Sigmoid colon (tissue), 4 donors: Measurements from ENCODE around the gene KY.

Experiments
- CTCF ChIP-seq, 4 experiments: fragments of 450-650 bp in 3 of 4; fragments of 200-600 bp in 1 of 4; IDR thresholded peaks; one replicate each; pipeline ENCODE4 v1.5.1; 2016 to 2019; ENCODE audit warnings: antibody characterized with exemption in 4 of 4, mild to moderate bottlenecking in 3 of 4, moderate library complexity in 2 of 4
- POLR2A ChIP-seq, 2 donors: fragments of 450-650 bp; IDR thresholded peaks; one replicate each; pipeline ENCODE4 v1.6.1; 2016; ENCODE audit warnings: antibody characterized with exemption in 2 of 2, mild to moderate bottlenecking in 2 of 2, moderate library complexity in 2 of 2
- POLR2AphosphoS5 ChIP-seq, 4 donors: sonication (generic); formaldehyde crosslinking; IDR thresholded peaks; one replicate each; pipeline ENCODE4 v1.6.1; 2017; ENCODE audit warnings: antibody characterized with exemption in 4 of 4

GRCh38 chr3:134682196-134682880 is 31.5 kb upstream of the KY start:
- TF ChIP-seq CTCF (IDR thresholded peaks at IDR 0.05) (no peak), POLR2AphosphoS5 (IDR thresholded peaks at IDR 0.05) (no peak), POLR2A (IDR thresholded peaks at IDR 0.05) (no peak)
